Activated CD8-positive, alpha-beta memory T cell treated with anti-CD3 and anti-CD28 coated beads for 24 hours (primary cell): Measurements from ENCODE around the gene PTN.
"Not testable (repeated sequence)": the region's sequence is repeated elsewhere in the genome, so short reads cannot be mapped to it uniquely, and the experiment has no call there.

Experiments
- DNase-seq: peaks from one replicate; pipeline ENCODE4 v3.0.0-alpha.2; 2020

Gene PTN

DNA sequence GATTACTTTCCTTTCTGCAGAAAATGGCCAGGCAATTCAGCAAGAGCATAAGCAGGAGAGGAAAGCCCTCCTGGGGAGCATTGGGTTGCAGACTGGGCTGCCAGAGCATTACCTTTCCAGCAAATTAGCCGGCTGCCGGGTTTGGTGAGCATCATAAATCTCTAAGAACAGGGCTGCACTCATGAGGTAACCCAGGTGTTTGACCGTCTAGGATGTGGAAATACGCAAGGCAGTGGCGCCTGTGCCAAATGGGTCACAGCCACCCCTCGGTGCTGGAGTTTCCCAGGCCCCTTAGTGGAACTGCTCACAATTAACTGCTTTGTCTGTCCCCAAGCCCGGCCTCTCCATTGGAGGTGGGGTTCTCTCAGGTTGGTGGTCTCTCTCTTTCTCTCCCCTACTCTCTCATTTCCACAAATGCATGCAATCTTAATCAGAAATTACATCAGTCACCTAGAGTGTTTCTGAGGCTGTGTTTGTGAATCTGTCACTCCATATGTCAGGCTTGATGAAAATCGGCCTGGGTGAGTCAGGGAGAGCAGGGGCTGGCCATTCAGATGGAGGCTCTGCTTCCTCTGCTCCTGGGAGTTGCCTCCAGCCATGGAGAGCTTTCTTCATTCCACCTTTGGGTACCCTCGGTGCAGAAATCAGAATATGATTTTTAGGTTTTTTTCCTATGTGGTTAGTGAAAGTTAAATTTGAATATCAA lies 26.7 kb downstream of the PTN start:
- DNase-seq: no peak

DNA sequence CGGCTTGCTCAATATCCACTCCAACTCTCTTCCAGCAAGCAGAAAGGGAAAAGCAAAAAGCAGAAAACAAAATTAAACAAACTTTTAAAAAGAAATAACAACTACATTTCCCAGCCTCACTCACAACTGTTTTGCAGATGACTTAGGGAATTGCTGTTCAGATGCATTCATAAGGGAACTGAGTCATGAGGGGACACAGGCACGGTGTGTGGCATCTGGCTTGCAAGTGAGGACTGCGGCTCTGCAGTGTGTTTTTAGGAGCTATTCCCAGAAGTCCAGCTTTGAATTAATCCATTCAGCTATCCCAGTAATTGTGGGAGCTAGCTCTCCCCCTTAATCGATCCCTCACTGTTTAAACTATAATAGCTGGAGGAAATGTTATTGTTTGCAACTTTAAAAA lies 30.3 kb downstream of the PTN start:
- no peak for DNase-seq

DNA sequence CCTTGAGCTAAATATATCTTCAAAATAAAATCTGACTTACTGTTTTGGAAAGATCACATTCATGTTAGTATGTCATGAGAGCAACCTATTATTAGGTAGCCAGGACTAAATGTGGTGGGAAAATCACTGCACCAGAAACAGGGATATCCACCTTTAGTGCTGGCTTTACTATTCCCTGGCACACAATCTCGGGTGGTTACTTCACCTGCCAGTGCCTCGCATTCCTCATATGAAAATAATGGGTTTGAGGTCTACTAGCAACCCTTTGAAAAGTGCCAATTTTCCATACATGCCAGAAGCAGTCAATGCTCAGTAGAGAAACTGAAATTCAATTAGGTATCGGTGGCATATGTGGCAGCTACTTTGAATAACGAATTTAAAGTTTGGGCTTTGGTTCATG lies 36.8 kb downstream of the PTN start:
- DNase-seq: no peak

DNA sequence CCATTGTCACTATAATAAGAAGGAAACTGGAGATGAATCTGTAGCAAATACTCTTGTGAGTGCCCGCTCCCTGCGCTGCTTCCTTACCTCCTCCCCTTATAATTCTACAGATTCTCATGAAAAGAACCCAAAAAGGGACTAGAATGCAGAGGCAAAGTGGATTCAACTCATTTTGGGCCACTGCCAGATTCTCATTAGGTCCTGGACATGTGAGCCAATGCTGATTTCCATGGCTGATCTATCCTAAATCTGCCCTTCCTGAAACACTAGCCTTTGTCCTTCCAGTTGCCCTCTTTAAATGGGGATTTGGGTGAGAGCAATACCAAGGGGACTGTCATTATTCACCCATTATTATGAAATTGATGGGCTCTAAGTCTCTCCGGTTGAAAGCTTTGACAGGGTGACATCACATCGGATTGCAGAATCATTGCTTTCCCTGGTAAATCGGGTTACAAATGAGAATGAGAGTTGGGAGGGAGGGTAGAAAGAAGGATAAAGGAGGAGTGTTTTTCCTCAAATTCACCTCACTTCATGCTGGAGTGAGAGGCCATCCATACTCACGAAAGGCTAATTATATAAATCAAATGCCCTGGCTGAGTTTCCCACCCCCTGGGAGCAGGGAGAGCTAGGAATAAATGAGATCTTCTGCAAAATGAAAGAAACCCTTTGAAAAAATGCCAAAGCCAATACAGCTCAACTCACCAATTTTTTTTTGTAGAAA lies 37.5 kb downstream of the PTN start:
- no peak for DNase-seq

DNA sequence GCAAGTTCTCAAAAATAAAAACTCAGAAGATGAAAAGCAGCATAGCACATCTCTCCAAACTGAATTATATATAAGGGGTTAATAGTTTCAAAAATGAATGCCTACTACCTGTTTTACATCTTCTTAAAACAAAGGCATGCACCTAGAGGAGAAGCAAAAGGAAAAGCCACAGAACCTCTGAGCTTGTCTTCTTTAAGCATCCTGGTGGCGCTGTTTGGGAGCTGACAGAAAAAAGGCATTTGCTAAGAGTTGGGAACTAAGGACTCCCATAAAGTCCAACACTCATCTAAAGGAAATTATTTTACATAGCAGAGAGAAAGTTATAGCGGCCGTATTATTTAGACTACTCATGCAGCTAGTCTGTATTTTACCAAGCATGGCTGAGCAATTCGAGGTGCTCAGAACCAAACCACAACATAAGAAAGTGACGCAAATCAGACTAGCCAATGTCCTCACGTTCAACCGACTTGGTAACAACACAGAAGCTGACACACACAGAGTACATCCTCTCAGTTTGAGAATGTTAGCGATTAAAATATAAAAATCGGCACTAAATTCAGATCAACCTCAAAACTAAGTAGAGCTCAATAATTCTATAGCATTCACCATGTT lies 38.8 kb downstream of the PTN start:
- no peak for DNase-seq

DNA sequence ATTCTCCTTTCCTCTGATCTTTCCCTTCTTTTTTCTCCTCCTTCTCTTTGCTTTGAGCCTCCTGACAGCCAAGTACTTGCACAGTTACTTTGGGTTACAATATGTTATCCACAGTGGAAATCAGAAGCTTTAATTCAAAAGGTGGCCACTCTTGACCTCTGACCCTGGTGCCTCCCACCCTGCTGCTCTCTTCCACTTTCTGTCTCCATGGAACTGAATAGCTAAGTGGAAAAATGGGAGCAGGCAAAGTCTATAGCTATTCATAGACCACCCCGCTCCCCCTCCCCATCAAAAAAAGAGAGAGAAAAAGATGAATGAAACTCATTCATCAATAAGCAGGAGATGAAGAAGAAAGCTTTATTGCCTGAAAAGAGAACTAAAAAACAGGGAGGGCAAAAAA lies 39.4 kb downstream of the PTN start:
- DNase-seq: no peak

DNA sequence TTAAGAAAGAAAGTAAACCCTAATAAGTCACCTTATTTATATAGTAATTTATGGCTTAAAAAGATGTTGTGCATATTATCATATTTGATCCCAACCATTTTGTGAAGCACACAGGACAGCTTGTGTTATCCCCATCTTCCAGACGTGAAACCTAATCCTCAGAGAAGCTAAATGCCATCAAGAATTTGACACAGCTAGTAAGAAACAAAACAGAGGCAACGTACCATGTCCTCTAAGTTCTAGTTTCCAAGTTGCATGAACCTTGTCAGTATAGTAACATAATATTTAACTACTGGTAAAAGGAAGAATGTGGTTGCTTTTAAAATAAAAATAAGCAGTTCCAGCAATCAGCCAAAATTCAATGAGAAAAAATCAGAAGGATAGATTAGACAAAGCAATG lies 41.5 kb downstream of the PTN start:
- DNase-seq: no peak

DNA sequence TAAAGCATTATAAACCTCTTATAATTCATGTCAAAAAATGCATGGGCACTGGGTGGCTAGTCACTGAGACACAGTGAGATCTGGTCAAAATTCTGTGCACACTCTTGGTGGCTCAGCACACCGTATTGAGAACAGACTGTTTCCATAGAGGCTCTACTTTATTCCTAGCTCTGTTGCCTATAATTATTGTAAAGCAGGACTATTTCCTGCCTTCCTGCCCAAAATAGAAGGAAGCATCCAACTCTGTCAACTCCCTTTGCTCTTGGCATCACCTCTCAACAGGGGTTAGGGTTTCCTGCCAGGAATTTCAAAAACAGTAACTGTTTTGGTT lies 45.1 kb downstream of the PTN start:
- no peak for DNase-seq

DNA sequence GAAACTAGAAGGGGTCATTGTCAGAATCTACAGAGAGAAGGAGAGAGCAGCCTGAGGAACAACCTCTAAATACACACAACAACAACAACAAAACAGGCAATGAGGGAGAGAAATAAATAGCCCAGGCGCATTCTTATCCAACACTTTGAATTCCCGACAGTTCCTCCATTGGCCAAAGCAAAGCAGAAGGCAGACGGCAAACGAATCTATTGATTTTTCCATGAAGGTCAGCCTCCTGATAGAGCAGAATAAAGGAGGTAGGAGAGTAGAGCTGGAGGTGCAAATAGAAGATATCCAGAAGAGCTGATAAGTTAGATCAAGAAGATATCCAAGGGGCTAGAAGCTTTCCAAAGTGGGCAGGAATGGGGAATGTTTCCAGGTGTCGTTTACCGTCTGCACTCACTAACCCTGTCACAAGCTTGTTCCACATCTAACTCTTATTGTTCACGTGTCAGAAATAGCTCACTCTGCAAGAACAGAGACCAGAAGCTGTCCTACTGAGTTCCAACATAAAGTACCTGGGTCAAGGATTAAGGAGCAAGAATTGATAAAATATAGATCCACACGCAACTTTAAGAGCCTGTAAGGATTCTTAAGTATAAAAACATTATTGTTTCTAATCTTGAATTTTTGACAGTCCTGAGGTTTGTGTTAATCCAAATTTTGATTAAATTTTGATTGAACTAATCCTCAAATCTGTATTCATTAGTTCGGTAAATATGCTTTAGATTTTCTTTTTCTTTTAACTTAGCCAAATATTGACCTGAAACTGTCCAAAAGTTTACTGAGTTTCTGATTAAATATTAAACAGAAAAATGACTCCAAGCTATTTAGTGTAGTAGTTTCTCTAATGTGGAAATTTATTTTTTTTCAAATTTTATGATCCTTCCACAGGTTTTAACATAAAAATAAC lies 45.7 kb downstream of the PTN start:
- DNase-seq: no peak

DNA sequence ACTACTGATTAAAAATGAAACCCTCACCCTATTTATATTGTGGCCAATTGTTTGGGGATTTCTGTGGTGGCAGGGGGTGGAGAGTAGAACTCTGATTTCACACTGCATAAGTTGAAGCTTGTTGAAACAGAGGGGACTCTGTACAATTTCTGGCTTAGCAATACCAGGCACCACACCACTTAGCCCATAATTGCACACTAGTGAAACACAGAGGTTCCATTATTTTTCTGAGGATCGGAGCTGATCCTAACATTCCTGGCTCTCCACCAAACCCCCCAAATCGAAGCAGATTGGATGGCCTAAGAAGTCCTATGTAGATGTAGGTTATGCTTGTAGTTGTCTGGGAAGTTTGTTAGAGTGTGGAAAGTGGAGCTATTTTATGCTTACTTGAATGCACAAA lies 47.0 kb downstream of the PTN start:
- DNase-seq: no peak

DNA sequence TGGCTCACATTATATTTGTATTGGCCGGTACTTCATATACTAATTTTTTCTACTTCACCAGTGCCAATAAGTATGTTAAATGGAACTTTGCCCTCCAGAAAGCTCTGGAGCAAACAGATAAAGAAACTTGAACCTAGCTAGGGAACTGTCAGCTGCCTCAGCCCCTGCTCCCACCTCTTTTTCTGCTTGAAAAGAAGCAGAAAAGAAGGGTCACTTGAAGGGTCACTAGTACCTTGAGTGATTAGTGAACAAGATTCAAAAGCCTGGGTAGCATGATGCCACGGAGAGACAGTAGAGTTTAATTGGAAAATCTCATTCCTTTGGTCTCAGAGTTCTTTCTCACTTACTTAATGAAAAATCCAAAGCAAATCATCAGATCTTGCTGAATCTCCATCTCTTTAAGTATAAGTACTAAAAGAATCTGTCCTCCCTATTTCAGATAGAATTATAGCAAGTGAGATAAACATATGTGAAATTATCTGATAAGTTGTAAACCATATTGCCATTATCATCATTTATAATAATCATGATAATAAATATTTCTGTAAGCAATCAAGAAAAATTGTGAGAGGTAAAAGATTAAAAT lies 47.7 kb downstream of the PTN start:
- no peak for DNase-seq

DNA sequence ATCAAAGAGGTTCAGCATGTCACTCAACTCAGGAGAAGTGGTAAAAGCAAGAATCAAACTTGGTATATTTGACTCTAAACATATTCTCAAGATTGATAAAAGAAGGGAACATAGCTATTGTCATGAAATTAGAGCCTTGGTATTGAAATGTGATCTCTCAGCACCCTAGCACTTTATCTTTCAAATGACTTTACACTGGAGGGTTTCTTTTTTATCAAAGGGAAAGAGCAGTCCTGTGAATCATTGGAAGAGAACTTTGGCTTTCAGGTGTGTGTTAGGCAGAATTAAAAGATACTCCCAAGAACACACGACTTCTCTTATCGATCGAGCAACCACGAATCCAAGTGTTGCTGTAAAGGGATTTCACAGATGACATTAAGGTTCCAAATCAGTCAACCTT lies 54.4 kb downstream of the PTN start:
- no peak for DNase-seq

DNA sequence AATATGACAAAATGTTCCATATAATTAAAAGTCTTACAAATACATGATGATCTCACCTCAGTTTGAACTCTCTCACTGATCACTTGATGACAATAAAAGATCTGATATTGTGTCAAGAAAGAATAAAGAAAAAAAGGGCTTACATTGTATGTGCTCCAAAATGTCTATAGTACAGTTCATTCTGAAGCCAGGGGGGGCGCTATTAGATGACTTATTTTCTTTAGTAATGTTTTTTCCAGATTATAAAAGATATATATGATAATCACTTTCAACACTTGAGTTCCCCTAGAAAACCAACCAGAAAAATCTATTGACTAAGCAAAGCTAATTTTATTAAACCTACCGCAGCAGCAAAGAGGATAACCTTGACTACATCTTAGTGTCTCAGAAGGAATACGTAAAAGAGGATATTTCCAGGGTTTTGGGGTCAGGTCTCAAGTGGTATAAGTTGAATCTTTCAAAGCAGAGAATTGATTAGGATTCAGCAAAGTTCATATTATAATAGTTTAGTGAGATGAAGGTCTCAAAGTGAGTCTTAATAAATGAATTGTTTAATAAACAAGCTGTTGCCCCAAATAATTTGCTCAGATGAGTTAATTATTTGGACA lies 55.8 kb downstream of the PTN start:
- no peak for DNase-seq

DNA sequence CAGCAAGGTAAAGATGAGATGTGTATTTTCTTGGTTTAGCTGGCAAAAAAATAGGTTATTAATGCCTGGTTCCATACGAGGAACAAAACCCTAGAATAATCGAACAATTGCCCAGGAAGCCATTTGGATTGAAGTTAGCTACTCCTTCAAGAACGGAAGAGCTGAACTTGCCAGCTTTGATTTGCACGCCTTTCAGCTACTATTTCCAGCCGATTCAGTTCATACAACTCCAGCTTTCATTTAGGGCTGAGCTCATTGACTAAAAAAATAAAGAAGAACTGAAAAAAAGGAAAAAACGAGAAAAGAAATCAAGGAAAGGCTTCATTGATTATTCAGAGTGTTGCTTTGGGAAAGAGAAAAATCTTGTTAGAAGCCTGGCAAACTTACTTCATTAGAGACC lies 60.4 kb downstream of the PTN start:
- DNase-seq: no peak

DNA sequence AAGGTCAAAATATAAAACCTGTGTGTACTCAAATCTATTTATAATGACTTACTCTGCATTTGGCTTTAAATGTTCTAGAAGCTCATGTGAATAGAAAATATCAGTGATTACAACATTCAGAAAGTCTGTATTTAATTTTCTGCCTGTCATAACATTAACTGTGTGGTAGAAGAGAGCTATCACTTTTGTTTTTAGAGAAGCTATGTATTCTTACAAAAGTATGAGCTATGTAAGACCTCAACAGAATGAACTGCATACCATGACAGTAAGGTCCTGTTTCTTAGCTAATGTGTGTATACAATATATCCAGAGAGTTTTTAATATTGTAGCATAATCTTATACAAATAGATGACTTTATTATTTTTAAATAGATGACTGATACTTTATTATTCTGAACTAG lies 61.5 kb downstream of the PTN start:
- no peak for DNase-seq

DNA sequence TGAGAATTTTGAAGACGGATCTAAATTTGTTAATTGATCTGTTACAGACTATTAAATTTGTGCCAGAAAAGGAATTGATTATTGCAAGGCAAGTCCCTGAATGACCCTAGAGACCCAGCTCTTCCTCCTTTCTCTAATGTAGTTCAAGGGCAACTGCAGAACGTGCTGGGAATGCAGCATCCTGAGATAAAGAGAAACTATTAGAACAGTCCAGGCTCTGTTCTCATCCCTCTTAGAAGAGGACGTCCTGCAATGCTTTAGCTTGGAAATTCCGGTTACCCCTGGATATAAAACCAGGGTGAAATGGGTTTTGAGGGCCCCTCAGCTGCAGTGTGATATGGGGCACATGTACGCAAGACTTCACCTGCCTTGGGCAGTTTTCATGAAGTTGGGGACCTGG lies 67.3 kb downstream of the PTN start:
- DNase-seq: no peak

DNA sequence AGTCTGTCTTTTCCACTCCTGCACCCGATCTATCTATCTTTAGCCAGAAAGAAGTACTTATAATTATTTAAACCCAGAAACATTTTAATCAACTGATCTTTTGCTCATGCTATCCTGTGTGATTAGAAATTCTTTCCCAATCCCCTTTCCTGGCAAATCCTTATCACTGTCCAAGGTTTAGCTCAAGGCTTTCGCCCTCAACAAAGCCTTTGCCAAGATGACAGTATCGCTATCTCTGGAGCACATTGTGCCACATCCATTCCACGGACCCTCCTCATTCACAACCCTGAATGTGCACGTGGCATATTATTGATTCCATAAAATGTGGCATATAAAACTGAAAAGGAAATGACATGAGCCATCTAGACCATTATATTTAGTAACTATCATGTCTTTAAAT lies 71.3 kb downstream of the PTN start:
- no peak for DNase-seq

DNA sequence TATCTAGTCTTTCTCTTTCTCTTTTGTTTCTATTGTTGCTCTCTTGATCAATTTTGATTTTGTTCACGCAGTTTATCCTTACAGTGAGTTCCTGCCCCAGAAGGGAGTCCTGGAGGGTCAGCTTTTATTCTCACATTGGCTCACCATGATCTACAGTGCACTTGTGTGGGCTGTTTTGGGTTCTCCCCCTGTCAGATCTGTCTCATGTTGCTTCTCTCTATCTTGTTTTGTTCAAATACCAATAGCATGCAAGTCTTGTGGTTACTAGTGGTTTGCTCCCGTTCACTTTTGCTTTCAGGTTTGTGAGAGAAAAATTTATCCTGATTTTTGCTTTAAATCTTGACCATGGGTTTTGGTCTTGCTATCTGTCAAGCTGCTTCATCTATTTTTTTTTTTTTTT lies 74.3 kb downstream of the PTN start:
- DNase-seq: no peak

DNA sequence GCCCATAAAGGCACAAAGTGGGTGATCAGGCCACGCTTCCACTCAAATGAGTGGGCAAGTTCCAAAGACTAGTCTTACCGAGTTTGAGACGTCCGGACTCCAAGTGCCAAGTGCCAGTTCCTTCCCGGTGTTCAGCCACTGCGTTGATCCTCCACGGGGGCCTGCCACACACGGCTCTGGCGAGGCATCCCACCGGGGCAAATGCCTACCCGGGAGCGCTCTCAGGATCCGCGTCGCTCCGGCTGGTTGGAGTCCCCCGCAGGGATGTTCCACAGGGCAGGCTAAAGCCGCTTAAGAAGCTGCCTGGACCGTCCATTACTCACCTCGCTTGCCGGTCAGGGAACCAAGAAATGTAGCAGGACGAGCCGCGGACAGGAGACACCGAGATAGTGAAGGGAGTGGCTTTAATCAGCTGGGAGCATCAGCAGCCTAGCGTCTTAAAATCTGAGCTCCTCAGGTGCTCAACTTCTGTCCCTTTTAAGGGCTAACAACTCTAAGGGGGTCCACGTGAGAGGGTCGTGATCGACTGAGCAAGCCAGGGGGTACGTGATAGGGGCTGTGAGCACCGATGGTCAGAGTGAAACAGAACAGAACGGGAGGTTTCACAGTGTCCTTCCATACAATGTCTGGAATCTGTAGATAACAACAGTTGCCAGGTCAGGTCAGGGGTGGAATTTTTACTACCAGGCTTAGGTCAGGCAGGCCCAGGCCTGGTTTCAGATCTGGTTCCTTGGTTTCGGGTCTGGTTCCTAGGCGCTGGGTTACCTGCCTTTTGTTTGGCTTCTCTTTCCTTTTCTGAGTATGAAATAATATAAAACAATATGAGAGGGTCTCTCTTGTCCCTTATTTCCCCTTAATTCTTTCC lies 75.3 kb downstream of the PTN start:
- not testable (repeated sequence) for DNase-seq

DNA sequence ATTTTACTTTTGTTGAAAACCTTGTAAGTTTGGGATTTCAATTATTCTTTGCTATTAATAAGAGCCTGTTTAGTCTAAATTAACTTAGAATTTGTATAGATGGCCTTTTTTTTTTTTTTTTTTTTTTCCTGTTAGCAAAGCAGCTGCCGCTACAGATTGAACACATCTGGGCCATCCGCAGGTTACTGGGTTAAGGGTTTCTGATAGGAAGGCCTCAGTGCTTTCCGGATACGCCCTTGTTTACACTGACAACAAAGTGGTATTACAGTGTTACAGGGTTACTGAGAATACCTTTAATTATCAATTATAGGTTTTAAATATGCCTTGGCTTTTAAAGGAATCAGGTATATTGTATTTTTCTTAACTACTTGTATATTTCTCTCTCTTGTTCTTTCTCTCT lies 76.8 kb downstream of the PTN start:
- no peak for DNase-seq

DNA sequence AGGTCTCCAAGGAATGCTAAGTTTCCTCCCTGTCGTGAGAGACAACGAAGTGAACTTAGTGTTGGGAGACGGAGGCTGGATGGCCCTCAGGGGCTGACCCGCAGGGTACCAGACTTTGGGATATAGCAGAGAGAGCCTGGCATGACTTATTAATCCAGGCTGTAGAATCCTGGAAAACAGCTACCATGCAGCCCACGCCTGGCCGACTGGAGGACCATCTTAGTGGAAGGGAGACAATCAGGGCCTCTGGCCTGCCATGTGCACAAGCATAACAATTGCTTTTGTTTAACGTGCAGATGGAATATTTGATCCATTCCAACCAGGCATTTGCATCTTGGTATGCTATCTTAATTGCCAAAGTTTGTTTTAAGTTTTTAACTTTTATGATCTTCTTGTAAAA lies 78.1 kb downstream of the PTN start:
- DNase-seq: not testable (repeated sequence)

DNA sequence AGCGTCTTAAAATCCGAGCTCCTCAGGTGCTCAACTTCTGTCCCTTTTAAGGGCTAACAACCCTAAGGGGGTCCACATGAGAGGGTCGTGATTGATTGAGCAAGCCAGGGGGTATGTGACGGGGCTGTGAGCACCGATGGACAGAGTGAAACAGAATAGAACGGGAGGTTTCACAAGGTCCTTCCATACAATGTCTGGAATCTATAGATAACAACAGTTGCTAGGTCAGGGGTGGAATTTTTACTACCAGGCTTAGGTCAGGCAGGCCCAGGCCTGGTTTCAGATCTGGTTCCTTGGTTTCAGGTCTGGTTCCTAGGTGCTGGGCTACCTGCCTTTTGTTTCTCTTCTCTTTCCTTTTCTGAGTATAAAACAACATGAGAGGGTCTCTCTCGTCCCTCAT lies 80.9 kb downstream of the PTN start:
- no peak for DNase-seq
